ENCODE results near the gene TMEM204. TPM values are rescaled to one million over a fixed set of nuclear protein-coding genes. Genes with fewer than 3 reads are reported as not detected.
A peak's percentile ranks its signal among the peaks of the same experiment; 100 is the strongest.
"Not testable (repeated sequence)": the region's sequence is repeated elsewhere in the genome, so short reads cannot be mapped to it uniquely, and the experiment has no call there.

Gene TMEM204
- total RNA-seq, 1 donor from 2014 or later = 7.2 TPM

DNA sequence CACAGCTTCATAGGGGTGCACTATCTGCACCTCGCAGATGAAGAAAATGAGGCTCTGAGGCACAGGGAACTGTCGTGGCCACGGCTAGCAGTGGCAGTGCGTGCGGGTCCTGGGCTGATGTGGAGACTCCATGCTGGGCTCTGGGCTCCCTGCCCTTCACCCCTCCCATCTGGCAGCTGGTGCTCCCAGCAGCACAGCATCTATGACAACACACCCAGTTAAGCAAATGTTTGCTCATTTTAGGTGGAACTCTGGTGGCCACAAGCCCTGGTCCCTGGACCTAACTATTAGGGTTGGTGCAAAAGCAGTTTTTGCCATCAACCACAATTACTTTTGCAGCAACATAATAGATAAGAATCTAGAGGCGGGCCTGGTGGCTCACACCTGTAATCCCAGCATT is 47.5 kb downstream of the TMEM204 start:
- peak; percentile 88 for ATAC-seq
- no peak for DNase-seq (ENCODE audit: low spot score)

DNA sequence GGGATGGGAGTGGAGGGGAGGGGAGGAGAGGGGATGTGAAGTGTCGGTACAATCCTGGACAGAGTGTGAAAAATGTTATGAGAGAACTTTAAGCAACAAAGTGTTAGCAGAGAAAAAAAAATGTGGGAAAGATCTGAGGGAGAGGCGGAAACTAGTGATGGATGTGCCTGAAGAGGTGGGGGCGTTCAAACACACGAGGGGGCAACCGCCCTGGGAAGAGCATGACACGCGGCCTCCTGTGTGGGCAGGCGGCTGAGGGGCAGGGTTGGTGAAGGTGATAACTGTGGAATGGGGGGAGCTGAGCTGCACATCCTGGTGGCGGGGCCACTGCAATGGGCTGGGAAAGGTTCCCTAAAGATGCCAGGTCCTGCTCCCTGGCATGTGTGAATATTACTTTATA is 48.3 kb downstream of the TMEM204 start:
- DNase-seq (ENCODE audit: low spot score) = no peak
- ATAC-seq = no peak

DNA sequence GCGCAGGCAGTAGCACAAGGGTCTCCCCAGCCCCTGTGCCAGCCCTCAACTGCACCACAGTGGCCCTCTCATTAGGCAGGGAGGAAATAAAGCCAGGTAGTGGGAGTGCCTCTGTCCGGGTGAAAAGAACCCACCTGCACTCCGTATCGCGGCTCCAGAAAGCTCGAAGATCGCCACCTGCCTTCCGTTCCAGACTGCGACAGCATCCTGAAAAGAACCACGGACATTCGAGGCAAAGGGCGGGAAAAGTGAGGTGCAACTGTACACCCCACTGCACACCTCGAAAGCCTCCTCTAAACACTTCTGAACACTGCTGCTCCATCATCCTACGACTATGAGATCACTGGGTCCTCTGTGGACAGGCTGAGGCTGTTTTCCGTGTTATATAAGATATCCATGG is 49.7 kb downstream of the TMEM204 start:
- DNase-seq (ENCODE audit: low spot score) = no peak
- ATAC-seq = no peak

GRCh38 chr16:1584926-1585484 is 51.5 kb downstream of the TMEM204 start:
- ATAC-seq = no peak
- DNase-seq (ENCODE audit: low spot score) = no peak

DNA sequence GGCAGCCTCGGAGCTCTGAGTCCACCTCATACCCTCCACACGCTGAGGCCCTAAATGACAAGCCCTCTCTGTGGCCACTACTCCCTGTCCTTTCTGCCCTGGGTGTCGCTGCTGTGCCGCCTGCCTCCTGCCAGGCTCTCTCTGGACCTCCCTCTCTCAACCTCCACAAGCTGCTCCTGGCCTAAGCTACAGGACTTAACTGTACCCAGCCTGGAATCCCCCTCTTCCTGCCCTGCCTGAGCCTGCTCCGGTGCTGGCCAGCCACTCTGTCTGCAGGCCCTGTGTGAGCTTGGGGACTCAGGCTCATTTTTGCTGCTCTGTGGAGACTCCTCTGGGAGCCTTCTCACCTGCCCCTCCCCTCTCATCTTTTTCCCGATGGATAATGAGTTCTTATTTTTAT is 56.9 kb downstream of the TMEM204 start:
- ATAC-seq = no peak
- no peak for DNase-seq (ENCODE audit: low spot score)

DNA sequence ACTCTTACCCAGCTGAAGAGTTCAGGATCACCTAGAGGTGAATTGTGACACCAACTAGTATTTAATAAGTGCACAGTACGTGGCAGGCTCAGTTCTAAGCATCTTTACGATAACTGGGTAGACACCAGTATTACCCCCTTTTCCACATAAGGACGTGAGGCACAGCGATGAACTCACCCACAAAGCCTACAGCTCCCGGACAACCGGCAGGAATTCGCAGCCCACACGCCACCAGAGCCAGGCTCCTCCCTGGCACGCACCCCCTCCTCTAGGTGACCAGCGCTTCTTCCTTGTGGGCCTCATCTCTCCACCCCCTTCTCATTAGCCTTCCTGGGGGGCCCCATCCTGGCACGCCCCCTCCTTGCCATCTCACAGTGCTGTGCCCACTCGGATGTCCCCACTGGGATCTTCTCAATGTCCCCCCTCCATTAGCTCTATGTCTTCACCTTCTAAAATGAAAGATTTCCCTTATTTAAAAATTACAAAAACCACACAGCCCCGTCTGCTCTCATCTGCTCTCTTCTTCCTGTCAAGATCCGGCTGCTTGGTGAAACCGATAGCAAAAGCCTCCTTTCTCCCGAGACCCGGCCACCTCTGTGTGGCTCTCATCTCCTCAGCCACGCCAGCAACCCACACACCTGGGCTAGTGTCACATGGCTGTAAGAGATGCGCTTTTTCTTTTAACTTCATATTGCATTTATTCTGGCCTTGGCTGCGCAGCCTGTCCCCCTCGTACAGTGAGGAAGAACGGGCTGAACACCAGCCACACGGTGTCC is 57.7 kb downstream of the TMEM204 start:
- no peak for ATAC-seq
- no peak for DNase-seq (ENCODE audit: low spot score)

- no peak for ATAC-seq
- no peak for DNase-seq (ENCODE audit: low spot score)
Observed at GRCh38 chr16:1592446-1592845, 59.0 kb downstream of the TMEM204 start.

- not testable (repeated sequence) for DNase-seq (ENCODE audit: low spot score); ATAC-seq
Observed at GRCh38 chr16:1595511-1595910, 62.0 kb downstream of the TMEM204 start.

DNA sequence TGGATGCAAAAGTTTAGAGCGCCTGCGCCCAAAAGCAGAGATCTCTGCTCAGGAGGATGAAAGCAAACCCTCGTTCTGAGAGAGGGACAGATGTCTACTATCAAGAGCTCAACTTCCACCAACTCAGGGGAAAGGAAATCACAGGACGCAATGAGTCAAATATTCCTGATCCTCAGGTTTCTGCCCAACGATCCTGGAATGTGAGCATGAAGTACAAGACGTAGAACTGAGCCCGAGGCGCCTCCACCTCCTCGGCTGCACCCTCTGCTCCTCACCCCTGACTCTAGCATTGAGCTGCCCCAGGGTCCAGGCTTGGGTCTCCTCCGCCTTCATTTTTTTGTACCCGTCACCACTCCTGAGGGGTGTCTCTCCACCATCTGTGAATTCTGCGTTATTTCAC is 63.0 kb downstream of the TMEM204 start:
- DNase-seq (ENCODE audit: low spot score) (no peak), ATAC-seq (no peak)

- ATAC-seq (peak; percentile 38), DNase-seq (ENCODE audit: low spot score) (no peak)
Observed at GRCh38 chr16:1597154-1597553, 63.7 kb downstream of the TMEM204 start.

- DNase-seq (ENCODE audit: low spot score) = no peak
- ATAC-seq = no peak
Observed at GRCh38 chr16:1601031-1601430, 67.6 kb downstream of the TMEM204 start.

GRCh38 chr16:1601489-1601888 is 68.0 kb downstream of the TMEM204 start:
- ATAC-seq = no peak

GRCh38 chr16:1602285-1602684 is 68.8 kb downstream of the TMEM204 start:
- DNase-seq (ENCODE audit: low spot score) = no peak
- ATAC-seq = no peak

More at GRCh38 chr16:1601489-1601888, 68.0 kb downstream of the TMEM204 start:
- DNase-seq (ENCODE audit: low spot score) = no peak

Other genes with a start within 250 kb of the TMEM204 start
- 28.0 TPM for gene UBE2I, start 224.0 kb upstream of the TMEM204 start, total RNA-seq
- gene BAIAP3, start 200.0 kb upstream of the TMEM204 start, total RNA-seq = 8.1 TPM
- 32.5 TPM for gene TSR3, start 181.8 kb upstream of the TMEM204 start, total RNA-seq
- 58.3 TPM for gene GNPTG, start 181.7 kb upstream of the TMEM204 start, total RNA-seq
- 14.1 TPM for gene UNKL, start 119.0 kb upstream of the TMEM204 start, total RNA-seq
- 6.1 TPM for gene UQCC4, start 112.9 kb upstream of the TMEM204 start, total RNA-seq
- not detected for gene PERCC1, start 102.6 kb upstream of the TMEM204 start, total RNA-seq
- 1.4 TPM for gene CCDC154, start 89.1 kb upstream of the TMEM204 start, total RNA-seq
- gene CLCN7, start 58.6 kb upstream of the TMEM204 start, total RNA-seq = 51.9 TPM
- not detected for gene PTX4, start 44.7 kb upstream of the TMEM204 start, total RNA-seq
- gene TELO2, start 40.3 kb upstream of the TMEM204 start, total RNA-seq = 36.4 TPM
- 5.8 TPM for gene IFT140, start 78.4 kb downstream of the TMEM204 start, total RNA-seq
- gene CRAMP1, start 78.7 kb downstream of the TMEM204 start, total RNA-seq = 6.9 TPM
- gene JPT2, start 144.6 kb downstream of the TMEM204 start, total RNA-seq = 33.1 TPM
- gene MAPK8IP3, start 172.5 kb downstream of the TMEM204 start, total RNA-seq = 30.6 TPM
- gene NME3, start 237.9 kb downstream of the TMEM204 start, total RNA-seq = 30.9 TPM
- gene EME2, start 239.1 kb downstream of the TMEM204 start, total RNA-seq = 6.8 TPM
- gene MRPS34, start 239.5 kb downstream of the TMEM204 start, total RNA-seq = 61.4 TPM
- gene SPSB3, start 248.9 kb downstream of the TMEM204 start, total RNA-seq = 49.1 TPM
- 37.9 TPM for gene NUBP2, start 249.3 kb downstream of the TMEM204 start, total RNA-seq

Data from left lobe of liver (tissue), 2 donors.